ENCODE measurements around the gene RTF2. TPM values are rescaled to one million over a fixed set of nuclear protein-coding genes. Genes with fewer than 3 reads are reported as not detected.

RTF2 gene
- total RNA-seq, 1 donor from 2014 or later = 42.4 TPM

GRCh38 chr20:56429941-56430340, 38.5 kb upstream of the RTF2 start:
- Mint-ChIP-seq H3K4me1 (peaks cover 30% of the 10 kb centered on the region), H3K27ac (no peak overlapping the region), H3K36me3 (no peaks in the 10 kb centered on the region), H3K4me3 (no peak overlapping the region), H3K9me3 (no peaks in the 10 kb centered on the region), H3K27me3 (ENCODE audit: insufficient read depth, low read depth) (no peaks in the 10 kb centered on the region)
- DNase-seq (ENCODE audit: low spot score) = no peak
- H3K4me3 ChIP-seq = no peak overlapping the region
- no peaks in the 10 kb centered on the region for H3F3A ChIP-seq (ENCODE audit: low read depth)
- H4K20me1 ChIP-seq (ENCODE audit: low read depth) = no peaks in the 10 kb centered on the region
- no peak overlapping the region for H3K27ac ChIP-seq
- no peak overlapping the region for H3K9ac ChIP-seq
- H3K9me3 ChIP-seq (ENCODE audit: low read depth) = no peaks in the 10 kb centered on the region
- no peak overlapping the region for H2AFZ ChIP-seq (replicated peaks)
- no peaks in the 10 kb centered on the region for H3K36me3 ChIP-seq
- H3K27me3 ChIP-seq = peaks cover 24% of the 10 kb centered on the region
- TF ChIP-seq EZH2 (IDR thresholded peaks at IDR 0.05) = no peak
- TF ChIP-seq EZH2phosphoT487 (IDR thresholded peaks at IDR 0.05) = no peak
- no peak for TF ChIP-seq CTCF (IDR thresholded peaks at IDR 0.05)
- no peaks in the 10 kb centered on the region for H3K79me2 ChIP-seq (ENCODE audit: low read depth)
- no peak overlapping the region for H3K4me2 ChIP-seq
- no peaks in the 10 kb centered on the region for H3K4me1 ChIP-seq

GRCh38 chr20:56430461-56430860, 38.0 kb upstream of the RTF2 start:
- no peaks in the 10 kb centered on the region for H3K36me3 Mint-ChIP-seq
- H3K36me3 ChIP-seq = no peaks in the 10 kb centered on the region
- H3K79me2 ChIP-seq (ENCODE audit: low read depth) = no peaks in the 10 kb centered on the region
- TF ChIP-seq EZH2 (IDR thresholded peaks at IDR 0.05) = no peak
- no peak for TF ChIP-seq CTCF (IDR thresholded peaks at IDR 0.05)
- no peak for TF ChIP-seq EZH2phosphoT487 (IDR thresholded peaks at IDR 0.05)
- no peaks in the 10 kb centered on the region for H3K4me1 ChIP-seq
- H2AFZ ChIP-seq (replicated peaks) = no peak overlapping the region
- no peaks in the 10 kb centered on the region for H3K27me3 Mint-ChIP-seq (ENCODE audit: insufficient read depth, low read depth)
- H4K20me1 ChIP-seq (ENCODE audit: low read depth) = no peaks in the 10 kb centered on the region
- H3K9ac ChIP-seq = no peak overlapping the region
- H3K4me1 Mint-ChIP-seq = peaks cover 31% of the 10 kb centered on the region
- no peak overlapping the region for H3K27ac ChIP-seq
- no peak overlapping the region for H3K4me3 Mint-ChIP-seq
- no peaks in the 10 kb centered on the region for H3K9me3 ChIP-seq (ENCODE audit: low read depth)
- H3F3A ChIP-seq (ENCODE audit: low read depth) = no peaks in the 10 kb centered on the region
- H3K27ac Mint-ChIP-seq = no peak overlapping the region
- H3K4me2 ChIP-seq = no peak overlapping the region
- no peak overlapping the region for H3K4me3 ChIP-seq
- H3K9me3 Mint-ChIP-seq = no peaks in the 10 kb centered on the region
- DNase-seq (ENCODE audit: low spot score) = no peak
- H3K27me3 ChIP-seq = peaks cover 24% of the 10 kb centered on the region

GRCh38 chr20:56430957-56431356, 37.5 kb upstream of the RTF2 start:
- Histone ChIP-seq H3K36me3 (no peaks in the 10 kb centered on the region), H3K4me1 (no peaks in the 10 kb centered on the region), H3K9me3 (ENCODE audit: low read depth) (no peaks in the 10 kb centered on the region), H3K79me2 (ENCODE audit: low read depth) (no peaks in the 10 kb centered on the region), H3K27me3 (peaks cover 20% of the 10 kb centered on the region), H3F3A (ENCODE audit: low read depth) (no peaks in the 10 kb centered on the region), H3K9ac (no peak overlapping the region), H4K20me1 (ENCODE audit: low read depth) (no peaks in the 10 kb centered on the region), H3K27ac (no peak overlapping the region), H3K4me3 (no peak overlapping the region), H3K4me2 (no peak overlapping the region), H2AFZ (replicated peaks) (no peak overlapping the region)
- H3K4me3 Mint-ChIP-seq = no peak overlapping the region
- TF ChIP-seq EZH2 (IDR thresholded peaks at IDR 0.05) = no peak
- TF ChIP-seq EZH2phosphoT487 (IDR thresholded peaks at IDR 0.05) = no peak
- no peak for TF ChIP-seq CTCF (IDR thresholded peaks at IDR 0.05)
- no peaks in the 10 kb centered on the region for H3K36me3 Mint-ChIP-seq
- DNase-seq (ENCODE audit: low spot score) = no peak
- peaks cover 31% of the 10 kb centered on the region for H3K4me1 Mint-ChIP-seq
- no peaks in the 10 kb centered on the region for H3K27me3 Mint-ChIP-seq (ENCODE audit: insufficient read depth, low read depth)
- H3K9me3 Mint-ChIP-seq = no peaks in the 10 kb centered on the region
- H3K27ac Mint-ChIP-seq = no peak overlapping the region
